Bronchial epithelial cell (primary cell): ENCODE data around the gene CX3CR1. TPM values are rescaled to one million over a fixed set of nuclear protein-coding genes. Genes with fewer than 3 reads are reported as not detected.

ENCODE experiments used
- DNase-seq: peaks from one replicate; pipeline ENCODE4 v3.0.0-alpha.2; 2010; ENCODE audit warnings: low read depth
- FAIRE-seq: peaks from 2 replicates; lab custom pipeline; 2011; peaks lifted over from hg19 to GRCh38; lab: Jason Lieb, UNC
- H3K27me3 ChIP-seq: 2 replicates; pipeline ENCODE4 v1.5.1; 2011; ENCODE audit warnings: low read length; ENCODE audit not compliant: control insufficient read depth, insufficient read depth
- H3K36me3 ChIP-seq: 2 replicates; pipeline ENCODE4 v1.5.1; 2011; ENCODE audit warnings: low read length; ENCODE audit not compliant: control insufficient read depth, insufficient read depth
- H3K4me3 ChIP-seq: 2 replicates; pipeline ENCODE4 v1.5.1; 2011; ENCODE audit warnings: mild to moderate bottlenecking, low read depth, low read length, control low read depth
- CTCF ChIP-seq: IDR thresholded peaks from 2 replicates; pipeline ENCODE4 v1.5.1; 2011; ENCODE audit warnings: mild to moderate bottlenecking, moderate library complexity, low read length, control low read depth, inconsistent platforms; ENCODE audit not compliant: insufficient read depth, severe bottlenecking
- total RNA-seq: library from RNA; depleted of rRNA; stranded (reverse); fragments of >200 nt; gene quantifications from 2 replicates; pipeline ENCODE4 v1.2.1, GENCODE V29; 2014

Gene CX3CR1
- total RNA-seq, 1 donor from 2014 or later: not detected

- no peak for DNase-seq
- Histone ChIP-seq H3K4me3 (no peak overlapping the region), H3K36me3 (no peaks in the 10 kb centered on the region), H3K27me3 (peaks cover 5% of the 10 kb centered on the region)
- TF ChIP-seq CTCF: no peak
- FAIRE-seq: peak; percentile 40
Measured at GRCh38 chr3:39277893-39278615, 1.8 kb downstream of the CX3CR1 start.

GRCh38 chr3:39276746-39277145 is 3.1 kb downstream of the CX3CR1 start:
- Histone ChIP-seq H3K36me3 (no peaks in the 10 kb centered on the region), H3K27me3 (peaks cover 5% of the 10 kb centered on the region), H3K4me3 (no peak overlapping the region)
- no peak for FAIRE-seq
- no peak for DNase-seq
- TF ChIP-seq CTCF: no peak

GRCh38 chr3:39275963-39276593 is 3.8 kb downstream of the CX3CR1 start:
- H3K36me3 ChIP-seq: no peaks in the 10 kb centered on the region
- no peak for FAIRE-seq
- no peak for TF ChIP-seq CTCF
- H3K4me3 ChIP-seq: no peak overlapping the region
- peaks cover 5% of the 10 kb centered on the region for H3K27me3 ChIP-seq
- DNase-seq: no peak

GRCh38 chr3:39275052-39275451 is 4.8 kb downstream of the CX3CR1 start:
- DNase-seq: peak; percentile 50
- TF ChIP-seq CTCF: no peak
- no peak for FAIRE-seq
- Histone ChIP-seq H3K27me3 (peaks cover 5% of the 10 kb centered on the region), H3K36me3 (no peaks in the 10 kb centered on the region), H3K4me3 (no peak overlapping the region)

DNA sequence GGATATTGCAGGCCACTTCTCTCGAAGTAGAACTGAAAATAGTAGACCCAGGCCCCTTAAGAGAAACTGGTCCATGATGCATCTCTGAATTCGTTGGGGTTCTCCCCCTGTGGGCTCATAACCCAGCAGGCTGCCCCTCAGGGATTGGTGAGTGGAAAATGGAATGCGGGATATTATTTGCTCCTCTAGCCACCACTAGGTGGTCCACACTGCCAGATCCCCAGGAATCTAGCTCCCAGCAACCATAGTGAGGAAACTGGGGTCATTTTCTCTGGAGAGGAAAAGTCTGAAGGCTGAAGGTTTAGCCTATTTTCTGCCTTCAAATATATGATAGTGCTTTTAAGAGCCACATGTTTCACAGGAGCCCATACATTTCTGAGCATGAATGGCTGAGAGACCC is 6.7 kb downstream of the CX3CR1 start:
- Histone ChIP-seq H3K4me3 (no peak overlapping the region), H3K36me3 (no peaks in the 10 kb centered on the region), H3K27me3 (peaks cover 9% of the 10 kb centered on the region)
- DNase-seq: no peak
- TF ChIP-seq CTCF: no peak
- FAIRE-seq: no peak
